Suppressor macrophage treated with lipopolysaccharide for 1 hour (primary cell): Measurements from ENCODE around the gene CSRP3.
A peak's percentile ranks its signal among the peaks of the same experiment; 100 is the strongest.

Experiments
- DNase-seq, 3 donors: peaks; one replicate each; pipeline ENCODE4 v3.0.0-alpha.2; 2020 to 2022

Gene CSRP3

GRCh38 chr11:19225123-19225522 is 23.3 kb upstream of the CSRP3 start:
- no peak for DNase-seq

GRCh38 chr11:19220903-19221724 is 19.3 kb upstream of the CSRP3 start:
- DNase-seq, result no peak

DNA sequence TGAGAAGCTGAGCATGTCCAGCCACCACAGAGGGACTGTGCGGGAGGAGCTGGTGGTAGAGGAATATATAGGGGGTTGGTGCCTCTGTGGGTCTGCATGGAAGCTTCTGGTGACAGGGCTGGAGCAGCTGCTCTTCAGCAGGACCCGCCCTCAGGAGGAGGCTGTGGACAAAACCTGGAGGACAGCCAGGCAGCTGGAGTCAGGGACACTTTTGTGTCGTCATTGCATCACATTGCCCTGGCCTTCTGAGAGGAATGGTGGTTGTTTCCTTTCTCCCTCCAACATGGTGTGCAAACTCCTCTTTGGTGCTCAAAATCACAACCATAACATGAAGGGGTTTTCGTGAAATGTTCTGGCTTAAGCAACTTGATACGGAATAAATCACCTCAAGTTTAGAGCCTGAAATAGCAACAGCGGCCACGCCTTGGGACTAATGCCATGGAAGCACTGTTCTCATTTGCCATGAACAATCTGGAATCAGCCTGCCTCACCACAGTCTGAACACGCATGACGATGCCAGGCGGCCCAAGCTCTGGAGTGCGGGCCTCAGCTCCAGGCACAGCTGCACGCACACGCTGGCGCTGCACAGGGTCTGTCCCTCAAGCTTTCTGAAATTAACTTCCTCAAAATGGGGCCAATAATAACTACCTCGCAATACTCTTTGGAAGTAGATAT is 17.1 kb upstream of the CSRP3 start:
- DNase-seq, result no peak

GRCh38 chr11:19218216-19218615 is 16.4 kb upstream of the CSRP3 start:
- DNase-seq, result no peak

GRCh38 chr11:19216709-19217374 is 15.1 kb upstream of the CSRP3 start:
- DNase-seq, result peak in 1 of 3 donors; percentile 3

DNA sequence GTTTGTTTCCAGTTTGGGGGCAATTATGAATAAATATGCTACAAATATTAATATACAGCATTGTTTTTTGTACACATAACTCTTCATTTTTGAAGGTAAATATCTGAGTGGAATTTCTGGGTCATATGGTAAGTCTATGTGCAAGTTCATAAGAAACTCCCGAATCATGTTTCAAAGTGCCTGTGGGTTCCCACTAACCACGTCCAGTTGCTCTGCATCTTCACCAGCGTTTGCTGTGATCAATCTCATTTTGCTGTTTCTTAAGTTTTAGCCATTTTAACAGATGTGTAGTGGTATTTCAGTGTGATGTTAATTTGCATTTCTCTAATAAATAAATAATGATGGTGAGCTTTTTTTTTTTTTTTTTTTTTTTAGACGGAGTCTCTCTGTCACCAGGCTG is 14.2 kb upstream of the CSRP3 start:
- DNase-seq, result no peak

DNA sequence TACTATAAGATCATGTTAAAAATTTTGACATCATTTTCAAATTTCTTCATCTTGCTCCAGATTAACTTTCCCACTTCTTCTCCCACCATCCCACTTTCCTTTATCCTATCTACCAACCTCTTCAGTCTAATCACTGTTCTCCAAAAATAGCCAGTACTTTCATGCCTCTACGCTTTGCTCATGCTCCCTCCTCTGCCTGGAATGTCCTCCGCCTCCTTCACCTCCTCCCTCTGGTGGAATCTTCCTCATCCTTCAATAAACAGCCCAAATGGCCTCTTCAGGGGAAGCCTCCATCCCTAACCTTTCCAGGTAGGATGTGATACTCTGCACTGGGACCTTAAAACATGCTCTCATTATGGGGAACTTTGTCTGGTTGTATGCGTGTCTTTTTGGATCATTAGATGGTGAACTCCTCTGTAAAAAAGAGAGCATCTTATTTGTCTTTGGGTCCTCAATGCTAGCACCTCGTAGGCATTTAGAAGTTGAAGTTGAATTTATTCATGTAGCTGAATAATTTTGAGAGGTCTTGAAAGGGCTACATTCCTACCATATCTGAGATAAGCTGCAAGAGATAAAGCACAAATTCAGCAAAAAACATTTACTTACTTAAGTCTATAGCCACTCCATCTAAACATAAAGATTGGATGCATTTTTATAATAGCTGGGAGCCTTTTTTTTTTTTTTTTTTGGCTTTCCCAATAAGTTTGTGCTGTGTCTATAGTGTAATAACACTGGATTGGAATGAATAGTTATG is 8.0 kb upstream of the CSRP3 start:
- no peak for DNase-seq

GRCh38 chr11:19208959-19209546 is 7.3 kb upstream of the CSRP3 start:
- DNase-seq, result no peak

- no peak for DNase-seq
Measured at GRCh38 chr11:19208181-19208580, 6.4 kb upstream of the CSRP3 start.

DNA sequence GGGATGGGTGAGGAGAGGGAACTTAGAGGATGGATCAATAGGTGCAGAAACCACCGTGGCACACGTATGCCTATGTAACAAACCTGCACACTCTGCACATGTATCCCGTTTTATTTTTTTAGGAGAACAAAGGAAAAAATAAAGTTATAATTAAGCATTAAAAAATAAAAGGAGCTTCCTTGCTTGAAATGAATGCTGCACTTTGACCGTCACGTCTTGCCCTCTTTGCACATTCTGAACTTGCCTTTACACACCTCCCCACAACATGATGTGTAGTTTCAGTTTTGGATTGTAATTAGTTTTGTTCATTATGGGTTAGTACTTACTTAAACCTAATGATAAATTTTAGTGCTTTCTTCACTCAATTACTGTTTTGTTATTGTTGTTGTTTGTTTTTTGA is 3.1 kb upstream of the CSRP3 start:
- DNase-seq, result no peak

DNA sequence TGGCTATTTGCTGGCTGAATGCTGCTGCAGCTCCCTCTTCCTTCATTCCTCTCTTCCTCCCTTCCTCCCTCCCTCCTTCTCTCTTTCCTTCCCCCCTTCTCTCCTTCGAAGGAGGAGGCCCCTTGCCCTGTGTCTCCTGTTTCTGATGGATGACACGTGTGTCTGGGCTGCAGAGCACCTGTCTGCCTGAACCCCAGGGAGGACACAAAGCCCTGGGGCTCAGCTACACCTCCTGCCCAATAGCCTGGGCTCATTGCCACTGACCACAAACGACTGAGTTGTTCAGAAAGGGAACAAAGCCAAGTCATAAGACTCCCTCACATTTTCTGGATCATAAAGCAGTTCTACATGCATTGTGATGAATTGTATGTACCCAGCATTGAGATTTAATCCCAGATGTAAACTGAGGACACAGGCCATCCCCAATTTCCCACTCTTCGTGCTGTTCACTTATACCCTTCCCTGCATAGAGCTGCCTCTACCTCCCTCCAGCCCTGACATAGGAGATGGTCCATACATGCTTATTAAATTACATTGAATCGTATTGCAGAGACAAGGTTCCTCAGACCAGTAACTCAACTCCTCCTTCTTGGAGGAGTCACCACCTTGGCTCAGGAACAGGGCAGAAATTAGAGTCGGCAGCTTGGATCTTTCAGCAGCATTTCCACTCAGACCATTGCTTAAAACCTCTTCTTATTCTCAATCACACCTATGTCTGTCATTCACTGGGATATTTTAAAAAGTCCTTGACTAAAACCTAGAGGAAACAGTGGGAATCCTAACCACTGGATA is 1.2 kb downstream of the CSRP3 start:
- peak; percentile 5 to 23 (median 22) for DNase-seq

- DNase-seq, result no peak
Measured at GRCh38 chr11:19199771-19200170, 2.0 kb downstream of the CSRP3 start.

GRCh38 chr11:19199048-19199447 is 2.7 kb downstream of the CSRP3 start:
- no peak for DNase-seq

DNA sequence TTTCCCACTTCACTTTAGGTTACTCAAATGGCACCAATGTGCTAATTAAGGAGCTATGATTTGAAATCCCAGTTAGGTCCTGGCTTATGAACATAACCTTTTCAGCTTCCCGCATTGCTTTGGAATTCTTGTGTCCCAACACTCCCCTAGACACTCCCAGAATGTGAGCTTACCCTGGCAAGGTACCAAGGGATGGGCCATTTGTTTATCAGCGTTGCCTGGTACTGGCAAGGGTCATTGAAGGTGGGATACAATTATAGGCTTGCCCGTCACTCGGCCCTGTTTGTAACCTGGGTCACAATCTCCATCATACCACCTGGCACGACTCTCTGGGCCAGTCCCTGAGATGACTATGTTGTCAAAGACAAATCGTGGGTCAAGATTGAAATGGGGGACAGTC is 5.4 kb downstream of the CSRP3 start:
- DNase-seq, result no peak

- no peak for DNase-seq
Measured at GRCh38 chr11:19194620-19195308, 7.0 kb downstream of the CSRP3 start.

DNA sequence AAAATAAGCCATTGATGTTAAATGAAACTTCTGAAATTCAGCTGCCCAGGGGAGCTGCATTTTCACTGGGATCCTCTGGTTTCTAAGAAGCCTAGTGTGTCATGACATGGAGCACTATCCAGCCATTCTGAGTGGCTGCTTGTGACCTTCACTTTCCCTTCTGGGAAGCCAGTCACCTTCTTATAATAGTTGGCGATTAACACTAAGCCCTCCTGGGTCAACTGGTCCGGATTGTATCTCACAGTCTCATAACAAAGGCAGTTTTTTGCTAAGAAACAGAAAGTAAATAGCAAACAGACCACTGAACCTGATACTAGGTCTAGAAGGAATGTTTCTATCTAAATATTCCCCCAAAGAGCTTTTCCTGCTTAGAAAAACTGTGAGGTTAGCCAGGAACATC is 7.9 kb downstream of the CSRP3 start:
- no peak for DNase-seq

DNA sequence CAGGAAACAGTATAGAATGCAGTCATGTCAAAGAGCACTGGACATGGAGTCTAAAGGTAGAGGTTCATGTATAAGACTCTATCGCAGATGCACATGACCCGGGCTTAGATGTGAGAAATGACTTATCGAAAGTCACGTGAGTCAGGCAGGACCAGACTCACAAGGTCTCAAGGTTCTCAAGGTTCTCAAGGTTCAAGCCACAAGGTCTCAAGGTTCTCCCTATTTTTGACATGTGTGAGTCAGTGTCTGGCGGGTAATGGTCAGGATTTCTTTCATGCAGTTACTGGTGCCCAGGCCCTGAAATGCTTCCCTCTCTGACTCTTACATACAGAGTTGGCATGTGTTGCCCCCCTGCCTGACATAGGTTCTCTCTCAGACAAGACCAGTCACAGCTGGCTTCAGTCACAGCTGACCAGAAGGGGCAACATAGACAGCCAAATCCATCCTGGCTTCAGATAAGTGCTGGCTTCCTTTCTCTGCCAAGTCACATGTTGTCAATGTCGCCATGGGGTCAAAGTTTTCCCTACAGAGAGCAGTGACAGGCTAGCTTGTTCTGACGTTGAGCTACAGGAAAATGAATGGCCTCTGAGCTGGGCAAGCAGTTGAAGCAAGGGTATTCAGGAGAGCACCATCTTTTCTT is 10.1 kb downstream of the CSRP3 start:
- no peak for DNase-seq

DNA sequence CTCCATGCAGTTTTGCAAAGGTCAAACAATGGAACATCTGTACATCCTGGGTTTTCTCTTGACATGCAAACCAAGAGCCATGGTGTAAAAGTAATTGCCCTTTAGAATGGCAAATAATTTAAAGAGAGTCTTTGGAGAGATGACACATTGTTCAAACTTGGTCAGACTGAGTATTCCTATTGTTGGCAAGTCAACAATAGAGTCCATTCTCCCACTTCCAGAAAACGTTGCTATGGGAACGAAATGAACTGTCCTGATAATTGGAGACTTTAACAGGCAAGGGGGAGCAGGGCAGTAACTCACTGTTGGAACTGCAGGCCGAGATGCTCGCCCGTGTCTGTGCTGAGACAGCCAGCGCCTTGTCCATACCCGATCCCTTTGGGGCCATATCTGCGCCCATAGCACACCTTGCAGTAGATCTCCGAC is 13.9 kb downstream of the CSRP3 start:
- no peak for DNase-seq

- no peak for DNase-seq
Measured at GRCh38 chr11:19187114-19187832, 14.5 kb downstream of the CSRP3 start.

DNA sequence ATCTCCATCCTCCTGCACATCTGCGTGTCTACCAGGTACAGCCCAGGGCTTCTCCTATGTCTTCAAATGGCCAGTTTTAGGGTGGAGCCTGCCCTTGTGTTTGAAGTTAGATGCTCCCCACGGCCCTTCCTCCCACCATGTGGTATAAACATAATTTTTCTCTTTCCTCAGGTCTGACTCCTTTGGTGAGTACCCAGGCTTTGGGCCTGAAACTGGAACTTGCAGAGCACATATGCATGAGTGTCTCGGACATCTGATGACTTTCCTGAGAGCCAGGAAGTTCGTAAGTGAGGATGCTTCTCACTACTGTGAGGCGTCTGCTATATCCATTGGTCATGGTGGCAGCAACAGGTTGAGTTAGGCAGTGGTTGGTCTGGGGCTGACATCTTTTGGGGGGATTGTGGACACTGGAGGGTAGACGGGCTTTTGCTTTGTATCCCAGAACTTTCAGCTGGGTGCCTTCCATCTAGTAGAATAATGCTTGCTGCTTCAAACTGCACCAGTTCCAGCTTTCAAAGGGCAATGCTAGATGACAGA is 16.2 kb downstream of the CSRP3 start:
- no peak for DNase-seq
